NCI-H2029 (cell line): ENCODE results near the gene NHSL1.

Source experiments
- DNase-seq: peaks from one replicate; lab custom pipeline; 2025; lab: John Stamatoyannopoulos, UW

NHSL1 gene

DNA sequence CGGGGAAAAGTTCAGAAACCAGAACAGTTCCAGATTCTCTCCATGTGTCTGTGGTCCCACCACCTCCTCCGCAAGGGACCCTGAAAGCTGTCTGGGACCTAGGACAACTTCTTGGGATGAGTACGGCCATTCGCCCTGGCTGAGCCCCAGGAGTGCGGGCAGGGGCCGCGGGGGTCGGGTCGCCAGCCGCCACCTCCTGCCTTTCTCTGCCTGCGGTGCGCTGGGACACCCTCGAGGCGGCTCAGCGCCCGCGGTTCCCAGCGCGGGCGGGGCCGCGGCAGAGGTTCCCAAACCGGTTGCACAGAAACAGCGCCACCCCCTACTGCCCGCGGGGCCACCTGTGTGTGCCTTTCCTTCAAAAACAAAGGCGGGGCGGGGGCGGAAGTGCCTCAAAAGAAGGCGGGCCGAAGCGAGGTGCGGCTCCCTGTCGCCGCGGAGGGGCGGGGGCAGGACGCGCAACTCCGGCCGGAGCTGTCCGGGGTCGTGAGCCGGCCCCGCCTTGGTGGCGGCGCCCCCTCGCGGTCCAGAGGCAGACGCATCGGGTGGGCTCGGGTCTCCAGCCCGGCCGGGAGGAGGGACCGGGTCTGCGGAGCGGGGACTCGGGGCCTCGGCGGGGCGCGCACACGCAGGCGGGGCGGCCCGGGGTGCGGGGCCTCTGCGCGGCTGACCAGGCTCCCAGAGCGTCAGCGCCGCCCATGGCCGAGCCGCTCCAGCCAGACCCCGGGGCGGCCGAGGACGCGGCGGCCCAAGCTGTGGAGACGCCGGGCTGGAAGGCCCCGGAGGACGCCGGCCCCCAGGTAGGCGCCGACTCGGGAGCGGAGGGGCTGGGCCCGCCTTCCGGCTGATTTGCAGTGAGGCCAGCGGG, 95.3 kb downstream of the NHSL1 start, which contains the start of gene HEBP2:
HEBP2 (plus strand) TSS at position 423 of the 865 bp plus-strand sequence; CDS start at position 696, 273 bp downstream.
- peak; percentile 80 for DNase-seq

DNA sequence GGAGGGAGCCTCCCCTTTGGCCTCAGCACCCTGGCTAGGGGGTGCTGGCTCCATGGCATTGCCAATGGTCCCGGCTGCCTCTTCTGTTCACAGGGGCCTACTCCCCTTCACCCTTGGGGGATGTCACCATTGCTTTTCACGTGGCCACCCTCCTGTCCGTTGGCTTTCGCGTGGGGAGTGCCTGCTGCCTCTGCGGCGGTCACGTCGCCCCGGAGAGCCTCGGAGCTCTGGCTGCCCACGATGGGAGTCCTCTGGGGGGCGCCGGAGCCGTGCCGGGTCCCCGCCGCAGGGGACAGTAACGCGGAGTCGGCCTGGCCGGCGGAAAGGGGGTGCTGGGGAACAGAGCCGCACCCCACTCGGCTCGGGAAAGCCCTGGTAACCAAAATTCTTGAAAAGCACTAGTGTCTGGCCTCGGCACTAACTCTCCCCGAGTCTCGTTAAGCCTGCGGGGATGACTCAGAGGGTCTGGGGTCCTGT, 95.9 kb downstream of the NHSL1 start:
- DNase-seq = no peak

DNA sequence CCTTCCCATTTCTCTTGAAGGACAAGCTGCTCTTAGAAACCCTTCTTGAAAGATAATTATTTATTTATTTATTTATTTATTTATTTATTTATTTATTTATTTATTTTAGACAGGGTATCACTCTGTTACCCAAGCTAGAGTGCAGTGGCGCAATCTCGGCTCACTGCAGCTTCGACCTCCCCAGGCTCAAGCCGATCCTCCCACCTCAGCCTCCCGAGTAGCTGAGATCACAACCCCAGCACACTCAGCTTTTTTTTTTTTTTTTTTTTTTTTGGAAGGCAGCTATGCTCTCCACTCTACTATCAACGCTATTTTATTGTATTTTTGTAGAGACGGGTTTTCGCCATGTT, 96.5 kb downstream of the NHSL1 start:
- no peak for DNase-seq

DNA sequence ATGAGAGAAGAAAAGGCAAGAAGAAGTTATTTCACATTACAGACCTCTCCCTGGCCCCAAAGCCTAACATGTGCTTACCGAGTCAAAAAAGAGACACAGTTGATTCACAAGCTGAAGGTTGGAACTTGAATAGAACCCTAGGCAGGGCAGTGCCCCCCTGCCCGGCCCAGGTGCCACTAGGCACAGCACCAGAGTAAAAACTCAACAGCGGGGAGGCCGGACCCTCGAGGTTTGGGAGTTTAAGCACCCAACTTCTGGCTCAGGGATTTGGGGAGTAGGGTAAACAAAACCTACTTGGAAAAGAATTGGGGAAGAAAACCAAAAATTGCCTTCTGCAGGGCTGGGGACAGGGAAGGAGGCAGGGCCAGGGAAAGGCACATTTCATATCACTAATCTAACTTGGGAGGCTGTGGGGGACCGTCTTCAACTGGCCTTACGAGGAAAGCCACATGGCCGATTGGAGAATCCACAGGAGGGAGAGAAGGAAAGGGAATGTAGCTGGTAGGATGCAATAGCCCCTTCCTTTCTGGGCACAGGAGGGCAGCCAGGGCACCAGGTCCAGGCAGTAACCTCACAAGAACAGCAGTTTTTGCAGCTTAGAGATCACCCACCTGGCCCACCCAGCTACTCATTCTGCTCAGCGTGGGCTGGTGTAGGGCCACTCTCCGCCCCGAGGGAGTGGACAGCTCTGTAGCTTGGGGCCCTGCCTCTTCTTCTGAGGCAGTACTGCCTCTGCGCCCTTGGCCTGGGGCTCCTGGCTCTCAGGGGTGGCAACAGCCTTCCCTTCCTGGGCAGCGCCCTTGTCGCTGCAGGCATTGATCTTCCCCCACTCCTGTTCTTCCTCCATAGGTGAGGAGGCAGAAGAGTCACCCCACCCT, 97.1 kb downstream of the NHSL1 start:
- DNase-seq = no peak

DNA sequence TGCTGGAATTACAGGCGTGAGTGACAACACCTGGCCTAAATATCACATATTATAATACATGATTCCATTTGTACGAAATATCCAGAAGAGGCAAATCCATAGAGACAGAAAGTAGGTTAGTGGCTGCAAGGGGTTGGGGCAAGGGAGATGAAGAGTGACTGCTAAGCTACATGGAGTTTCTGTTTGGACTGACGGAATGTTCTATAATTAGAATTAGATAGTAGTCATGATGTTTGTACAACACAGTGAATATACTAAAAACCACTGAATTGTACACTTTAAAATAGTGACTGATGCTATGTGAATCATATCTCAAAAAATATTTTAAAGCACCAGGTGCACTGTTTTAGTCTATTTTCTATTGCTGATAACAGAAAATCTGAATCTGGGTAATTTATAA, 99.0 kb downstream of the NHSL1 start:
- no peak for DNase-seq

DNA sequence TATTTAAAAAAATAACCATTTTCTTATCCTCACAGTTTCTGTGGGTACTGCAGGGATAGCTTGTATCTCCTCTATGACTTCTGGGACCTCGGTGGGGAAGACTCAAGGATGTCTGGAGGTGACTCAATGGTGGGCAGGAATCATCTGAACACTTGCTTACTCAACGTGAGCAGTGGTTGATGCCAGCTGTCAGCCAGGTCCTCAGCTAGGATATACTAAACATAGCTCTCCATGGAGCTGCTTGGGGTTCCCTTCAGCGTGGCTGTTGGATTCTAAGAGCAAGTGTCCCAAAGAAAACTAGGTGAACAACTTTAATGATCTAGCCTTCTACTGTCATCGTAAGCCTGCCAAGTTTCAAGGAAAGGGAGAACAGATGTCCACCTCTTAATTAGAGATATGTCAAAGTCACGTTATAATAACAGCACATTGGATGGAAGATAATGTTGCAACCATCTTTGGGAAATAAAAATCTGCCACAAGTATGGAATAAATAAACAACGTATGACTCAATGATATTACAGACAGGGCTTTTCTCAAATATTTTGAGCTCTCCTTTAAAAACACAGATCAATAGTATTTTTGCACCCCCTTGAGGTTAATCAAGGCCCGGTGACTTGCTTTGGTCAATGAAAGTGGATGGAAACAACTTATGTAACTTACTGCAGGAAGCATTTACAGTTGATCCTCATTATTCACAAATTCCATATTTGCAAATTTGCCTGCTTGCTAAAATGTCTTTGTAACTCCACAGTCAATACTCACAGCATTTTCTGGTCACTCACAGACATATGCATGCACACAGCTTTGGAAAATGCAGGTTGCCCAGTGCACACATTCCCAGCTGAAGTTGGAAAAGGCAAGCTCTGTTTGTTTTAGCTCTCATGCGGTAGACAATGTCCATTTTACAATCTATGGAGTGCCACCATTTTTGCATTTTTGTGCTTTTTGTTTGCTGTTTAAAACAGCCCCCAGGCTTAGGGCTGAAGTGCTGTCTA, 101.9 kb downstream of the NHSL1 start:
- DNase-seq = no peak

DNA sequence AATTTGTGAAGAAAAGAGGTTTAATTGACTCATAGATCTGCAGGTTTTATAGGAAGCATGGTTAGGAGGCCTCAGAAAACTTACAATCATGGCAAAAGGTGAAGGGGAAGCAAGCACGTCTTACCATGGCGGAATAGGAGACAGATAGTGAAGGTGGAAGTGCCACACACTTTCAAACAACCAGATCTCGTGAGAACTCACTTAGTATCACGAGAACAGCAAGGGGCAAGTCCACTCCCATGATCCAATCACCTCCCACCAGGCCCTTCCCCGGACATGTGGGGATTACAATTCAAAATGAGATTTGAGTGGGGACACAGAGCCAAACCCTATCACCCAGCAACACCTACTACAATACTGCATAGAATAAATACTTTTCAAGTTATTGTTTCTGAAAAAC, 102.6 kb downstream of the NHSL1 start:
- DNase-seq = no peak

DNA sequence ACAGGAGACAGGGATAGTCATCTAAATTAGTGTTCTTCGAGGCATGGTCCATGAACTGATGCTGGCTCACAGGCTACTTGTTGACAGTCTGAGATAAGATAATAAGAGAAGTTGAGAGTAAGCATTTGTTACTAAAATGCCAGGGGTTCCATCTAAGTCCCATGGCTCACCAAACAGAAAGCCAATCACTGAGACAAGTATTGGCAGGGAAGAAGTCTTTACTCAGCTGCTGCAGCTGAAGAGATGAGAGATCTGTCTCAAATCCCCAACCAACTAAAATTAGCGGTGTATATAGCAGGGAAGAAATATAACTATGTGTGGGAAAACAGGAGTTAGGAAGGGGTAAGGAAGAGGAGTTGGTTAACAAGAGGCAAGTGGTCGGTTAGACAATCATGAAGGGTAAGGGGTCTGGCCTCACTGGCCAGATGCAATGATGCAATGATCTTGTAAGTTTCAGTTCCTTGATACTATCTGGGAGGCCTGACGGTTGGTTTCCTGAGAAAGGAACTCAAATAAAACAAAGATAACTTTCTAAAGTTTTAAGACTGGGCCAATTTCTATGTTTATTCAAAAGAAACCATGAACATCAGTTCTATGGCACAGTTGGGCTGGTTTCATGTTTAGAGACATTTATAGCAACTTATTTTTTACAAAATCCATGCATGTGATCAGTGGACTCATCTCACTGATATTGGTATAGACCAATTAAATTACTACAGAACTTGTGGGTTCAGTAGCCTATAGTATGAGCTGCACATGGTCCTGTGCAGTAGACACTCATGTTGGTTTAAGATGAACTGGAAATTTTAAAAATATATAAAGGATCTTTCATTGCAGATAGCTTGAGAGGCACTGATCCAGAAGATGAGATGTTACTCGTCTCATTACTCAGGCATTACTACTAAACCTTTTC, 105.2 kb downstream of the NHSL1 start:
- DNase-seq = no peak

DNA sequence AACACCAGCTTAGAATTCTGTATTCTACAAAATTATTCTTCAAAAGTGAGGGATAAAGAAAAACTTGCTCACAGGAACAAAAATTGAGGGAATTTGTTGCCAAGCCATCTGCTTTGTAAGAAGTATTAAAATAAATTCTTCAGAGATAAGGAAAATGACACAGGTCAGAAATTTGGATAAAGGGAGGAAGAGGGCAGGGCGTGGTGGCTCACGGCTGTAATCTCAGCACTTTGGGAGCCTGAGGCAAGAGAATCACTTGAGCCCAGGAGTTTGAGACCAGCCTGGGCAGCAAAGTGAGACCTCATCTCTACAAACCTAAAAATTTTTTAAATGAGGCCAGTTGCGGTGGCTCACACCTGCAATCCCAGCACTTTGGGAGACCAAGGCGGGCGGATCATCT, 109.7 kb downstream of the NHSL1 start:
- DNase-seq = no peak

DNA sequence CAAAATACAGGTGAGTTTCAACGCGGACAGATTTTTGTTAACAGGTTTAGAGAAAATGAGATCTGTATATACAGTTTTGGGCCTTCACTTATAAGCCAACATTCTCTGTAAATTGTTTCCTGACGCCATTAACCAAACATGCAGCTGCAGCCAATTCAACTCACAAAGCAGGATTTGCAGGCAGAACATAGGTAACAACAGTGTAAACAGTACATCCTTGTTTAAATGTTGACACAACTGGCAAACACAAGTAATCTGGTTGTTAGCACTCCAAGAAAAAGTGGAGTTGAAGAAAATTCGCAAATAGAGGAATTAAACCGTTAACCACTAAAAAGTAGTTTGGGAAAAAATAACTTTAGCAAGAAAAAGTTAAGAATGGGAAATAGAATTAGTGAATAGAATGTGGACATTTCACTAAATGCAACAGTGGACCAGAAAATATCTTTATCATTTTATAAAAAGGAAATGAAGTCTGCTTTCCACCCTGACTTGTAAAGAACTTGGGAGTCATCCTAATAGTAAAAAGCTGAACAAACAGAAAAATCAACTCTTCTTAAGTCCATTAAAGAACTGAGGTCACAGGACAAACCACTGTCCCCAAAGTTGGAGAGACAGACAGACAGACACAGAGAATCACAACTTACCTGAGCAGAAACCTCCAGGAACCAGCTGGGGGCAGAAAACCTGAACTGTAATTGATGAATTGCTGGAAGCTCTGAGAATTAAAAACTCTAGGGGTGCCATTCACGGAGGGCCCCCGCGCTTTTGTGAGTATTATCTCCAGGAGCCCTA, 111.5 kb downstream of the NHSL1 start:
- peak; percentile 43 for DNase-seq

DNA sequence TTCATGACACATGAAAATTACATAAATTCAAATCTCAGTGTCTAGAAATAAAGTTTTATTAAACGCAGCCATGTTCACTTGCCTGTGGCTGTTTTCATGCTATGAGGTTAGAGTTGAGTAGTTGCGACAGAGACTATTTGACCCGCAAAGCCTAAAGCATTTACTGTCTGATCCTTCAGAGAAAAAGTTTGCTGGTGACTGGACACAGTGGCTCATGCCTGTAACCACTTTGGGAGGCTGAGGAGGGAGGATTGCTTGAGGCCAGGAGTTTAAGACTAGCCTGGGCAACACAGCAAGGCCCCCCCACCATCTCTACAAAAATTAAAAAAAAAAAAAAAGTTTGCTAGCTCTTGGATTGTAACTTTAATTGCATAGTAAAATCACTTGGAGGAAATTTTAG, 112.4 kb downstream of the NHSL1 start:
- no peak for DNase-seq

DNA sequence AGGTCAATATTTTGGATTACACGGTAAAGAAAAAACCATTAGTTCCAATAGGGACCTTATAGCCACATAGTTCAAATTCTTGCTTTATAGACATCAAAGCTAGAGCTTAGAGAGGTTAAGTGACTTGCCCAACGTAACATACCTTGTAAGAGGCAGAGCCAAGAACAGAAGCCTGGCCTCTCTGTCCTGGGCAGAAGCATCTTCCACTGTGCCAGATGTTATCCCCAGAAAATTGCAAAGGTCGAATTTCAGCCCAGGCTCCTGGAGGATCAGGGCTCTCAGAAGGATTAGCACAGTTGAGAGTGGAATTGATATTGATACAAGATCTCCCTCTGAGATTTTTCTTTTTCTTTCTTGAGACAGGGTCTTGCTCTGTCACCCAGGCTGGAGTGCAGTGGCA, 115.5 kb downstream of the NHSL1 start:
- no peak for DNase-seq

DNA sequence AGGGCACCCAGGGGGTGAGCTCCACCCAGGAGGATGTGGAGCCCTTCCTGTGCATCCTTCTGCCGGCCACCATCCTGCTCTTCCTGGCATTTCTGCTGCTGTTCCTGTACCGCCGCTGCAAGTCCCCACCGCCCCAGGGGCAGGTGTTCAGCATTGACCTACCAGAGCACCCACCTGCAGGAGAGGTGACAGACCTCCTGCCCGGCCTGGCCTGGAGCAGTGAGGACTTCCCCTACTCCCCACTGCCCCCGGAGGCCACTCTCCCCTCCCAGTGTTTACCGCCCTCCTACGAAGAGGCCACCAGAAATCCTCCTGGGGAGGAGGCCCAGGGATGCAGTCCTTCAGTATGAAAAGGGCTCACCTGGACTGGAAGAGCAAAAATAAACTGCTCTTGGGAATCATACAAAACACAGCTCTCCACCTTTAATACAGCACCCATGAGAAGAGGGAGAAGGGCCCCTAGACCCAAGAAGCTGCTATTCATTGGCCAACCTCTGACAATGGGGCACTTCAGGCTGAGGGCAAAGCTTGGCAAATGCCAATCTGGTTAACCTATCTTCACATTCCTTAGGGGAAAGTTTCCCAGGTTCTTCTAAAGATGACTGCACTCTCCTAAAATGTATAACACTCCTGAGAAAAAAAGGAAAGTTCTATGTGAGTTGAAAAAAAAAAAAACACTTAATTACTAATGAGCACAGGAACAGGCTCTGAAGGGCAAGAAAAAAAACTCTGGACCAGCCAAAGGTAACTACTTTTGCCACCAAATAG, 116.6 kb downstream of the NHSL1 start:
- no peak for DNase-seq

DNA sequence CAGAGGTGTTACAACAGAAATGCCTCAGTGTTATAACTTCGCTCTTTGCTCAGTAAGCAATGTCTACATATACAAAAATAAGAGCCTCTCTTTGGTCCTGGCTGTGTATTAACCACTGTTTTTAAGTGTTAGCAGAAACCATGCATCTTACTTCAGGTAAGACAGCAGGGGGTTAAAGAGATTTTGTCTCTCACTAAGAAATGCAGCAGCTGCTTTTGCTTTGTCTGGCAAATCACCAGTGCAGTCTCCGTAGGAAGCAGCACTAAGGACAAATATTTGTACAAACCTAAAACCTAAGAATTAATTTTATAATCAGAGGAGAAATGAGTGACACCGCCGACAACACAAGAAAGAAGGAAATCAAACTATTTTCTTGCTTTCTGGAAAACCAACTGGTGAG, 120.8 kb downstream of the NHSL1 start:
- DNase-seq = peak; percentile 5

DNA sequence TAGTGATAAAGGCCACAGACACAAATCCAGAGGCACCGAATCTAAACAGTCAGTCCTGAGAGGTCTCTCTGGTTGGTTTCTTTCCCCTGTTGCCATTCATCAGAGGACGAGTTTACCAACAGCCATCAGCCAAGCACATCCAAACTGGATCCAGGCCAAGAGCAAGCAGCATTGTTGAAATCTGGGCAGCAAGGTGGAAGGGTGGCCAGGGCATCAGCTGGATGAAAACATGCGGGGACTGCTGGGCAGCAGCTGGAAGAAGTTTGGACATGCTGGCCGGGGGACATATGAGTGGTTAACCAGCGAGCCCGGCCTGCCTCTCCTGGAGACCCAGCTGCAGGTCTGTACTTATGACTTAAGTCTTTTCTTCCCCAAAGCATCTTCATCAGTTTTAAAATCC, 121.5 kb downstream of the NHSL1 start, which contains the start of gene SMIM28:
SMIM28 (plus strand) TSS at position 62 of the 400 bp plus-strand sequence; CDS start at position 230, 168 bp downstream.
- peak; percentile 10 for DNase-seq

DNA sequence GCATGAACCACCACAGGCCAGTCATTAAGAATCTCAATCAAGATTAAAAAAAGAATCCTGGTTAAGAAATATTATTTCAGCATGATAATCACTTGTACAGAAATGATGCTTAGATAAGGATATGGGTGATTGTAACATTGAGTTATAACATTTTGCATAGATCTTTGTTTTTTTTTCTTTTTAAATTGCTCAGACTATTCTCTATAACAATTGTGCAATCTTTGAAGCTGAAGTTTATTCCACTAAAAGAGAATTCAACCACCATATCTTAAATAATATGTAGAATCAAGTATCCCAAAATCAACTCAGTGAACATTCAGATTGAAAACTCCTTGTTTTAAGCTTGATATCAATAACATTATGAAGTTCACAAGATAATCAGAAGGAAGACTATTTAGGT, 122.3 kb downstream of the NHSL1 start:
- DNase-seq = no peak

DNA sequence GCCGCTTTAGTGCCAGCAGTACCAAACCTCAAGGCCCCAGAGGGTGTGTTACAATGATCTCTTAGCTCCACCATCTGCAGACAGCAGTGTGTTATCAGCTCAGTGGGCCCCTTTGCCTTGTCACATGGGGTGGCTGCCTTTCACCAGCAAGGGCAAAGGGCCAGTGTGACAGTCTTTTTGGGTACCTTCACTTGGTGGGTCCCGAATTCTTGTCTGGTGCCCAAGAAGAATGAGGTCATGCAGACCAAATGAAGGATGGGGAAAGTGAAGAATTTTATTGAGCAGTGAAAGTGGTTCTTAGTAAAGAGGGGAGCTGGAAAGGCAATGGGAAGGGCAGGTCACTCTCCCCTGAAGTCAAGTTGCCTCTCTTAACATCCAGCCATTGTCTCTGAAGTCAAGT, 124.5 kb downstream of the NHSL1 start:
- no peak for DNase-seq

DNA sequence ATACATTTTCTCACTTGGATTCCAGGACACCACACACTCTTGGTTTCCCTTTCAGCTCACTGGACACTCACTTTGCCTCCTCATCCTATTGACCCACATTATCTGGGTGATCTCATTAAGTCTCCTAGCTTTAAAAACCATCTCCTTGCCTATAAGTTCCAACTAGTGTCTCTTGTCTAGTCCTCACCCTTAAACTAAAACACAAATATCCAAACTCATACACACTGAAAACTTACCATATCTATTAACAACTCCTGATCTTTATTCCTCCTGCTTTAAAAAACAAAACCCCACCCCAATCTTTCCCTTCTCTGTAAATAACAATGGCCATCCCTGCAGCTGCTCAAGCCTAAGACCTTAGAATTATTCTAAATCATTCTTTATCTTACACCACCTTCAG, 125.1 kb downstream of the NHSL1 start:
- no peak for DNase-seq
